NOMO-1 treated with dmso at 0.1 percent for 144 hours (cell line): ENCODE data around the gene ANKDD1A.
A peak's percentile ranks its signal among the peaks of the same experiment; 100 is the strongest.

Experiments used
- DNase-seq: peaks from one replicate; lab custom pipeline; 2025; ENCODE audit not compliant: unreplicated experiment; lab: John Stamatoyannopoulos, UW

ANKDD1A gene

GRCh38 chr15:64921711-64922110, 10.0 kb downstream of the ANKDD1A start:
- no peak for DNase-seq

GRCh38 chr15:64923546-64923945, 11.8 kb downstream of the ANKDD1A start:
- DNase-seq, result no peak

GRCh38 chr15:64925335-64926330, 13.9 kb downstream of the ANKDD1A start:
- no peak for DNase-seq

- no peak for DNase-seq
Measured at GRCh38 chr15:64926661-64927060, 15.0 kb downstream of the ANKDD1A start.

- no peak for DNase-seq
Measured at GRCh38 chr15:64928626-64929220, 17.0 kb downstream of the ANKDD1A start.

- no peak for DNase-seq
Measured at GRCh38 chr15:64930019-64930652, 18.4 kb downstream of the ANKDD1A start.

GRCh38 chr15:64930778-64931371, 19.2 kb downstream of the ANKDD1A start:
- DNase-seq, result no peak

GRCh38 chr15:64931381-64931780, 19.7 kb downstream of the ANKDD1A start:
- DNase-seq, result no peak

- no peak for DNase-seq
Measured at GRCh38 chr15:64934023-64934422, 22.3 kb downstream of the ANKDD1A start.

- no peak for DNase-seq
Measured at GRCh38 chr15:64938192-64938591, 26.5 kb downstream of the ANKDD1A start.

GRCh38 chr15:64942356-64942755, 30.7 kb downstream of the ANKDD1A start:
- no peak for DNase-seq

- DNase-seq, result no peak
Measured at GRCh38 chr15:64943512-64944225, 32.0 kb downstream of the ANKDD1A start.

GRCh38 chr15:64944961-64945360, 33.3 kb downstream of the ANKDD1A start:
- DNase-seq, result no peak

- DNase-seq, result no peak
Measured at GRCh38 chr15:64947211-64947610, 35.5 kb downstream of the ANKDD1A start.

GRCh38 chr15:64948916-64949315, 37.2 kb downstream of the ANKDD1A start:
- DNase-seq, result no peak

GRCh38 chr15:64949383-64950186, 37.9 kb downstream of the ANKDD1A start:
- no peak for DNase-seq

GRCh38 chr15:64950888-64951287, 39.2 kb downstream of the ANKDD1A start:
- DNase-seq, result peak; percentile 61

GRCh38 chr15:64951777-64952418, 40.2 kb downstream of the ANKDD1A start:
- no peak for DNase-seq

GRCh38 chr15:64954395-64954794, 42.7 kb downstream of the ANKDD1A start:
- no peak for DNase-seq
